Right atrium auricular region (tissue), 2 donors: Measurements from ENCODE around the gene KCNAB1. TPM values are rescaled to one million over a fixed set of nuclear protein-coding genes. Genes with fewer than 3 reads are reported as not detected.
"Not testable (repeated sequence)": the region's sequence is repeated elsewhere in the genome, so short reads cannot be mapped to it uniquely, and the experiment has no call there.

Source experiments
- DNase-seq: peaks from one replicate; pipeline ENCODE4 v3.0.0-alpha.2; 2019; ENCODE audit warnings: low spot score
- H3K27ac ChIP-seq, 2 donors: fragments of 200-600 bp; sonication (generic); 1 replicate in 1 of 2; 2 replicates in 1 of 2; pipeline ENCODE4 v1.5.1; 2016 to 2019
- H3K27me3 ChIP-seq, 2 donors: fragments of 200-600 bp; sonication (generic); one replicate each; pipeline versions ENCODE4 v1.5.1 to v1.6.0; 2017 to 2019
- H3K36me3 ChIP-seq: fragments of 200-600 bp; sonication (generic); one replicate; pipeline ENCODE4 v1.5.1; 2016
- H3K4me1 ChIP-seq, 2 donors: fragments of 200-600 bp; sonication (generic); one replicate each; pipeline versions ENCODE4 v1.5.1 to v1.6.0; 2017 to 2019
- H3K4me3 ChIP-seq, 2 donors: fragments of 200-600 bp; sonication (generic); 1 replicate in 1 of 2; 2 replicates in 1 of 2; pipeline ENCODE4 v1.5.1; 2017 to 2019; ENCODE audit warnings: mild to moderate bottlenecking in 1 of 2, moderate library complexity in 1 of 2
- H3K9me3 ChIP-seq, 2 donors: fragments of 200-600 bp; sonication (generic); one replicate each; pipeline ENCODE4 v1.5.1; 2019
- CTCF ChIP-seq, 2 donors: fragments of 200-600 bp; sonication (generic); IDR thresholded peaks; one replicate each; pipeline ENCODE4 v1.5.1; 2019; ENCODE audit warnings: antibody characterized with exemption in 2 of 2
- total RNA-seq, 2 donors: library from RNA; depleted of rRNA; stranded (reverse); fragments of >200 nt; gene quantifications; one replicate each; pipeline ENCODE4 v1.1.0, GENCODE V29; 2016

Gene KCNAB1
- total RNA-seq: 1 to 10 TPM; 2.0 to 3.2 TPM

- H3K36me3 ChIP-seq: no peaks in the 10 kb centered on the region
- no peaks in the 10 kb centered on the region for H3K27me3 ChIP-seq
- no peak for DNase-seq
- TF ChIP-seq CTCF (IDR thresholded peaks at IDR 0.05): no peak
- no peaks in the 10 kb centered on the region for H3K9me3 ChIP-seq
- H3K4me3 ChIP-seq: peak within 1 kb of the TSS in 1 of 2 donors; percentile 20
- no peak within 1 kb of the TSS for H3K27ac ChIP-seq
- H3K4me1 ChIP-seq: no peaks in the 10 kb centered on the region
Observed at GRCh38 chr3:156120528-156121251, at the start of gene KCNAB1. TSS of gene KCNAB1 (plus strand) at chr3:156120578.

- Histone ChIP-seq H3K4me1 (no peaks in the 10 kb centered on the region), H3K27ac (no peak overlapping the region), H3K4me3 (no peak overlapping the region), H3K27me3 (no peaks in the 10 kb centered on the region), H3K36me3 (no peaks in the 10 kb centered on the region), H3K9me3 (no peaks in the 10 kb centered on the region)
- DNase-seq: no peak
- TF ChIP-seq CTCF (IDR thresholded peaks at IDR 0.05): no peak
Observed at GRCh38 chr3:156071031-156071430, 49.3 kb upstream of the KCNAB1 start.

GRCh38 chr3:156072950-156073657, 47.3 kb upstream of the KCNAB1 start:
- H3K27me3 ChIP-seq, H3K36me3 ChIP-seq, H3K27ac ChIP-seq, DNase-seq, H3K4me3 ChIP-seq, H3K9me3 ChIP-seq, H3K4me1 ChIP-seq: not testable (repeated sequence)

- no peaks in the 10 kb centered on the region for H3K9me3 ChIP-seq
- no peak overlapping the region for H3K4me3 ChIP-seq
- no peak for DNase-seq
- no peaks in the 10 kb centered on the region for H3K4me1 ChIP-seq
- H3K36me3 ChIP-seq: no peaks in the 10 kb centered on the region
- no peak for TF ChIP-seq CTCF (IDR thresholded peaks at IDR 0.05)
- H3K27me3 ChIP-seq: no peaks in the 10 kb centered on the region
- no peak overlapping the region for H3K27ac ChIP-seq
Observed at GRCh38 chr3:156090126-156090525, 30.3 kb upstream of the KCNAB1 start.

- H3K27me3 ChIP-seq: no peaks in the 10 kb centered on the region
- no peak for TF ChIP-seq CTCF (IDR thresholded peaks at IDR 0.05)
- no peak overlapping the region for H3K4me3 ChIP-seq
- H3K27ac ChIP-seq: no peak overlapping the region
- H3K9me3 ChIP-seq: no peaks in the 10 kb centered on the region
- no peaks in the 10 kb centered on the region for H3K4me1 ChIP-seq
- no peaks in the 10 kb centered on the region for H3K36me3 ChIP-seq
- no peak for DNase-seq
Observed at GRCh38 chr3:156093964-156094363, 26.4 kb upstream of the KCNAB1 start.

GRCh38 chr3:156094391-156094790, 26.0 kb upstream of the KCNAB1 start:
- no peak for DNase-seq
- H3K4me3 ChIP-seq: no peak overlapping the region
- H3K4me1 ChIP-seq: no peaks in the 10 kb centered on the region
- H3K9me3 ChIP-seq: no peaks in the 10 kb centered on the region
- H3K27me3 ChIP-seq: no peaks in the 10 kb centered on the region
- TF ChIP-seq CTCF (IDR thresholded peaks at IDR 0.05): no peak
- no peaks in the 10 kb centered on the region for H3K36me3 ChIP-seq
- no peak overlapping the region for H3K27ac ChIP-seq

- not testable (repeated sequence) for H3K4me1 ChIP-seq, DNase-seq, H3K4me3 ChIP-seq, H3K27me3 ChIP-seq, H3K36me3 ChIP-seq, H3K27ac ChIP-seq, H3K9me3 ChIP-seq
Observed at GRCh38 chr3:156095652-156096051, 24.7 kb upstream of the KCNAB1 start.
